GM19239 (cell line): ENCODE results near the gene DHRS3.
"Not testable (repeated sequence)": the region's sequence is repeated elsewhere in the genome, so short reads cannot be mapped to it uniquely, and the experiment has no call there.

Experiments
- DNase-seq: peaks from one replicate; pipeline ENCODE4 v3.0.0; 2011; ENCODE audit warnings: low spot score; ENCODE audit not compliant: insufficient read length
- FAIRE-seq: peaks from 2 replicates; lab custom pipeline; 2011; peaks lifted over from hg19 to GRCh38; lab: Jason Lieb, UNC

The DHRS3 gene

DNA sequence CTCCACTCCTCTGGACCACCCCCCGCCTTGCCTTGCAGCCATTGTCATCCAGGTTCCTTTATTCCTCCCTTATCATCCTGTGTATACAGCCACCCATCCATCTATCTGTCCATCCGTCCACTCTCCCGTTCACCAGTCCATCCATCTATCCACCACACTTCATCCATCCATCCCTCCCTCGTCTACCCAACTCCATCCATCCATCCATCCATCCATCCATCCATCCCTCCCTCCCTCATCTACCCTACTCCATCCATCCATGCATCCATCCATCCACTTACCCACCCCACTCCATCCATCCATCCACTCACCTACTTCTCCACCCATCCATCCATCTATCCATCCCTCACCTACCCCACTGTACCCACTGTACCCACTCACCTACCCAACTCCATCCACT is 35.4 kb downstream of the DHRS3 start:
- FAIRE-seq (no peak), DNase-seq (no peak)

DNA sequence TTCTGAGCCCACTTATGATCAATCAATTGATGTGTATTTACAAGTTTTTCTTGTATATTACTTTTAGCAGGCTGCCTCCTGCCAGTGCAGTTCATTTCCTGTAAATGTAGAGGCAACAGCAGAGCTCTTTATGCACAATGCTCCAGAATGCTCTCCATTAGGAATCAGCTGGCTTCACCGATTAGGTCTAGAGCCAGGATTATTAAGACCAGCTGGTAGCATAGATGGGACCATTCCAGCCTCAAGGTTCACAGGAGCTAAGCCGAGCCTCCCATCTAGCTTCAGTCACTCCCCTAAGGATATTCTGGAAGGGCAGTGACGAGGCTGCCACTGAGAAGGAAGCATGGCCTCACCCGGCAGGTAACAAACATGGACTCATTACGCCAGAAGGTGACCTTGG is 36.8 kb downstream of the DHRS3 start:
- FAIRE-seq (no peak), DNase-seq (no peak)

DNA sequence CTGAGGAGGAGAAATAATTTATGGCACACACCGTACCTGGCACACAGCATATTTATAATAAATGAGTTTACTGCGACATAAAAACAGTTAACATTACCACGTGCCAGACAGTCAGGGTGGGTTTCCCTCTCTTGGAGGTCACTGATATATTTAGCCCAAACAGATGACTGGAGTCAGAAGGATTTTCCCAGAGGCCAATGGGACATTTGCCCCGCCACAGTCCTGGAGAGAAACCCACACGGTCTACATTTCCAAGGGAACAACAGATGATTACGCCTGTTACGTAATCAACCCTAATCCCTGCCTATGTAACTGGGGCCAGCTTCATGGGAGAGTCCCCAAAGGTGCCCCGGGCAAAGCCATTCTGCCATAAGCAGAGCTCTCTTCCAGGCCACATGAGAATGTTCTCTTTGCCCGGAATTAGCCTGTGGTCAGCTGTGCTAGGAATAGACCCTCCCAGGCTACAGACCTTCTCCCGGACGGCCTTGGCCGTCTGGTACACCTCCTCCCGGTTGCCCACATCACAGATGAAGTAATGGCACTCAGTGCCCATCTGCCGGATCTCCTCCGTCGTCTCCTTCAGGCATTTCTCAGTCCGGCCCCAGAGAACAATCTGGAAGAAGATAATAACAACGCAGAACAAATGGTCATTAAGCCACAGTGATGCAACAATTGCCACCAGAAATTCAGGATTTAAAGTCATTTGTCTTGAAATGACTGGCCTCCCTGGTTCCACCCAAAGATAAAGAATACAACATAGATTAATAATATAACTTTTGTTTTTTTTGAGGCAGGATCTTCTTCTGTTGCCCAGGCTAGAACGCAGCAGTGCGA is 37.7 kb downstream of the DHRS3 start:
- DNase-seq = no peak
- no peak for FAIRE-seq

DNA sequence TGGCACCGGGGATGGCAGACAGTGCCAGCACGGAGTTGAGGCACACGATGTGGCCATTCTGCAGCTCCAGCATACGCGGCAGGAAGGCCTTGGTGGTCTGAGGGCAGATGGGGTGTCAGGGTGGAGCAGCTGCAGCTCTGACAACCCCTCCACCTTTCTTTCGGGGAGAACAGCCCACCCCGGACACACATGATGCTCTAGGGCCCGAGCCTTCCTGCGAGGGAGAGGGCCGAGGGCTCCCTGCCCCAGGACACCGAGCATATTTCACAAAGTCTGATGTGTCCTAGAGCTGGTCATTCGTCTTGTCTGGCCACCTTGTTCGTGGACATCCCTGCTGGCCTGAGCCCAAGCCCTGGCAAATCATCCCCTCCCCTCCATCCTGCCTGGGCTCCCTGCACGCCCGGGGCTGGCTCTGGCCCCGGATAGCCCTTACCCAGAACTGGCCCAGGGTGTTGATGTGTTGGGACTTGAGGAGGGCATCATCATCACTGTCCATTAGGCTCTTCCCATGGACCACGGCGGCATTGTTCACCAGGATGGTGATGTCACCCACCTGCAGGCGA is 39.1 kb downstream of the DHRS3 start:
- DNase-seq (no peak), FAIRE-seq (no peak)

DNA sequence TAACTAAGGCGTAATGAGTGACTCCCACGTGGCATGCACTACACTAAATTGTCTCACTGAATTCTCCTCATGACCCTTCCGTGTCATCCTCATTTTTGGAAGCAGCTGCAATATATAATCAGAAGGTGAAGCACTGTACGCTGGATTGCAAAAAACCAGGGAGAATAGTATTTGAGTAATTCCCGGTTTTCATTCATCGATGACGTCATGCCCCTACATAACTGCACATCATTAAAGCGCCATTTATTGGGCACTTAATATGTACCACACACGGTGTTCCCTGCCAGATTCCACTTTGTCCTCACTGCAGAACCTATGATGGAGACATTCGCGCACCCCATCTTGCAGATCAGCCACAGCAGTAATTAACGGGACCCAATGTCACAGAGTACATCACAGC is 41.0 kb downstream of the DHRS3 start:
- FAIRE-seq = no peak
- no peak for DNase-seq

DNA sequence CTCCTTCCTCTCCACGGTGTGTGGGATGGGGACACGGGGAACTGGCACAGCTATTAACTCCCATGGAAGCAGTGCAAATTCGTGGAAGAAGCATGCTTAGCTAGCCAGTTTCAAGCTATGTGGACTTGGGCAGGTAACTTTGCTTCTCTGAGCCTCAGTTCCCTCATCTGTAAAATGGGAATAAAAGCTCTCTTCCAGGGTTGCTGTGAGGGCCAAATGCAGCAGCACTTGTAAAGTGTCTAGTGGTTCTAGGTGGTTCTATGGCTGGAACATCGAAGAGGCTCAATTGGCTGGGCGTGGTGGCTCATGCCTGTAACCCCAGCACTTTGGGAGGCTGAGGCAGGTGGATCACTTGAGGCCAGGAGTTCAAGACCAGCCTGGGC is 43.3 kb downstream of the DHRS3 start:
- DNase-seq (no peak), FAIRE-seq (no peak)

DNA sequence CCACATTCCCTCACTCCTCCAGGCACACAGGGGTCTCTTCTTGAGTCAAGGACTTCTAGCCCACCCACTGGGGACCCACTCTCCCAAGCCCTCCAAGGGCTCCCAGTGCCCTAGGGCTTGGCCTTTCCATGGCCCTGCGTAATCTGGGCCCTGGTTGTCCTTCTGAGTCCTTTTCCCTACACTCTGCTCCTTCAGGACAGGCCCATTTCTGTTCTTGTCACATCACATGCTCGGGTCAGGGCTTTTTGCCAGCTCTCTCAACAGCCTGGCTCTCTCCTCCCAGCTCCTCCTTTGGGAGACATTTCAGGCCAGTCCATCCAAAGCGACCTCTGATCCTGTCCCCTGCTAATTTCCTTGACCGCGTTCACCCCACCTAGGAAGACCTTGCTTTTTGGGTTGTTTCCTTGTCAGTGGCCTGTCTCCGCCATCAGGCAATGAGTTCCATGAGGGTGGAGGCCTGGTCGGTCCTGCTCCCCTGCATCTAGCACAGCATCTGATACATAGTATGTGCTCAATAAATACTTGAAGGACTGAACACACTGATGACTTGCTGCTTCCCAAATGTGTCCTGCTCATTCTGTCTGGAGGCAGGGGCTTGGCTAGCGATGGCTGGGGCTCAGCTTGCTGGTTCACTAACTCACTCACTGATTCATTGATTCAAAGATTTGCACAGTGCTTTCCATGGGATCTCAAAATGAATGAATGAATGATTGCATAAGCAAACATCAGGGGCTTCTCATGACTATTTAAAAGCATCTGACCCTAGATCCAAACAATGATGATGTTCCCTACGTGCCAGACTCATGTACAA is 44.8 kb downstream of the DHRS3 start:
- DNase-seq (no peak), FAIRE-seq (no peak)

DNA sequence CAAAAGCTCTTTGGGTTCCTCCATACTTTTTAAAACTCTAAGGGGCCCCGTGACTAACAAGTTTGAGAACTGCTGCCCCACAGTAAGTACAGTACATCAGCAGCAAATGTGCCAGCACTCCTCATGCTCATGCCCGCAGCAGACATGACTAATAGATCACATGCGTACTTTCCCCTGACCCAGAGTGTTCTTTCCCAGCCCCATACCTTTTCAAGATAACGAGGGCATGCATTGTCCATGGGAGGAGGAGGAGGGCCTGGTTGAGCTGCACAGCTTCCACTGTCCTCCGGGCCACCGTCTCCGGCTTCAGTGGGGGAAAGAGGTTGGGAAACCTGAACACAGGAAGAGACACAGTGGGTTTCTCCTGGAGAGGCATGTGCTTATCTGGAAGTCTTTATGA is 45.5 kb downstream of the DHRS3 start:
- DNase-seq (no peak), FAIRE-seq (no peak)

DNA sequence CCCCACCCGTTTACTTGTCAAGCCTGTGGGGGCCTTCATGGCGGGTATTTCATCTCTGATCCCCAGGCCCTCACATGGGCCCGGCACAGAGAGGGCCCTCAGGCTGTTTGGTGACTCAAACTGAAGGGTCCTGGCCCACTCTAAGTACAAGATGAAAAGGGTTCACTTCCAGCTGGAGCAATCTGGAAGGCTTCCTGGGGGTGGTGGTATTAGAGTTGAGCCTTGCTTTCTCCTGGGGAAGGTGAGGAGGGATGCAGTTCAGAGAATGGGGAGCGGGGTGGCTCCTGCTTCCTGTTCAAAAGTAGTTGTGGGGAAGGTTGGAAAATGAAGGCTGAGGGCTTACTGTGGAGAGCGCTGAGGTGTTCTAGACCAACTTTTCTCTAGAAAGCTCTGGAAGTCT is 47.7 kb downstream of the DHRS3 start:
- DNase-seq = no peak
- FAIRE-seq = no peak

DNA sequence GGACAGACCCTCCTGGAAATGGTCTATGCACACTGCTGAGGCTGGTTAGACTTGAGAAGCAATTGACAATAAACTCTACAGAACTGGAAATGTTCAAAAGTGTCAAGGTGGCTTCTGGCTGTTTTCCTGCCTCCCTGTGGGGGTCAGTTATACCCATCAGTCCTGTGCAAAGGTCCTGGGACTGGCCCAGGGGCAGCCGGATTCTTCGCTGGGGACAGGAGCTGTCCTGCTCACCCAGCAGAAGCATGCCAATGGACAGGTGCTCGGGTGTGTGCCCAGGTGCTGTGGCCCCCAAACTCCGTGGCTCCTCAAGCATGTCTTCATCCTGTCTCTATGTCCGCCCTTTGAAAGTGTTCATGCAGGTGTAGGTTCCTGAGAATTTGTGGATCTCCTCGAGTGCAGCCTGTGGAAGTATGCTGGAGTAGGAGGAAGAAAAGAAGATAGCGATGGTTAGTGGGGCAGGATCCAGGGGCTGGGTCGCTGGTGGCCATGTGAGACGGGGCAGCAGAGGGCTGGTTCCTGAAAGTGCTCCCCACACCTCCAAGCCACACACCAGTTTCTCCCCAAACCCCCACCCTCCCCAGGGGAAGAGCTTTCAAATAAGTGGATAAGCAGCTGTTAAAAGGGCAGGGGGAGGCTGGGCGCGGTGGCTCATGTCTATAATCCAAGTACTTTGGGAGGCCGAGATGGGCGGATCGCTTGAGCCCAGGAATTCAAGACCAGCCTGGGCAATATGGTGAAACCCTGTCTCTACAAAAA is 49.8 kb downstream of the DHRS3 start:
- no peak for FAIRE-seq
- no peak for DNase-seq

DNA sequence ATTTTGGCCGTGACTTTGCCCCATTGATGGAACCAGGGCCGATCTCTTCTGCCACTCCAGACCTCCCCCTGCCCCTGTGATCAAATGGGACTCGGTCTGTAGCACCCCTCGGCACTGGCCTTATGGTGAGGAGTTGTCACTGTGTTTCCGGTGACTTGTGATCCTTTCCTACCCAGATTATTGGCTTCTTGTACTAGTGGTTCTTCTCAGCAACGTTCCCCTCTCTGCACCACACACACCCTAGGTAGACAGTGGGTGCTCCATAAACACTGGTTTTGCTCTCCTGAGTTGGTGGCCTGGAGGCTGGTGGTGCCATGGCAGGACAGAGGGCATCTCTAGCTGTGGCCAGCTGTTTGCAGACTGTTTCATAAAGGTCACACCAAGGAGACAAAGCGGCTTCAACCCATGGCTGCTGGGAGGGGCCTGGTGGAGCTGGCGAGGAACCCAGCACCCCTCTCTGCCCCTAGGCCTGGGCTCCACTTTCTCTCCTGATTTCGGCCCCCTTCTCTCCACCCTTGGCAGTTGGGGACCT is 50.7 kb downstream of the DHRS3 start:
- DNase-seq (no peak), FAIRE-seq (no peak)

DNA sequence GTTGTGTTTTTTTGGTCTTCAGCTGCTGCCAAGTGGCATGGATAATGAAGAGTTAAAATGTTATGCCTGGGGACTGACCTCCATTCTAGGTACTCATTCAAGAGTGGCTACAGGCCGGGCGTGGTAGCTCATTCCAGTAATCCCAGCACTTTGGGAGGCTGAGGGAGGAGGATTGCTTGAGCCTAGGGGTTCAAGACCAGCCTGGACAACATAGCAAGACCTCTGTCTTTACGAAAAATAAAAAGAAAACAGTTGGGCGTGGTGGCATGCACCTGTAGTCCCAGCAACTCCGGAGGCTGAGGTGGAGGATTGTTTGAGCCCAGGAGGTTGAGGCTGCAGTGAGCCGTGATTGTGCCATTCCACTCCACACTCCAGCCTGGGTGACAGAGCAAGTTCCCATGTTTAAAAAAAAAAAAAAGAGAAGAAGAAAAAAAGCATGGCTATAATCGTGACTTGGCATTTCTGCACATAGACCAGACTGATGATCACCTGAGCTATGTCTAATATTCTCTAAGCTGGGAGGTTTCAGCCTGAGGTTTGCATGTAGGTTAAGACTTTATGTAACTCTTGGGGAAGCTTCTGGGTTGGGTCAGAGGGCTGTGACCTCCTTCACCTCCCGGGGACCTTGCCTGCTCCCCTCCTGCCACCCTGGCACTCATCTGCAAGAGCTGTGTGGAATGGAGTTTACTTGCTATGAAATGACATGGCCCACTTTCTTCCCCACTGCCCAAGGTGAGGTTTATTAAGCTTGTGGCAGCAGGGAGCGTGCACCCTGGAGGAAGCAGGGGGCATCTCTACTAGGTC is 51.3 kb downstream of the DHRS3 start:
- DNase-seq = no peak
- FAIRE-seq = no peak

DNA sequence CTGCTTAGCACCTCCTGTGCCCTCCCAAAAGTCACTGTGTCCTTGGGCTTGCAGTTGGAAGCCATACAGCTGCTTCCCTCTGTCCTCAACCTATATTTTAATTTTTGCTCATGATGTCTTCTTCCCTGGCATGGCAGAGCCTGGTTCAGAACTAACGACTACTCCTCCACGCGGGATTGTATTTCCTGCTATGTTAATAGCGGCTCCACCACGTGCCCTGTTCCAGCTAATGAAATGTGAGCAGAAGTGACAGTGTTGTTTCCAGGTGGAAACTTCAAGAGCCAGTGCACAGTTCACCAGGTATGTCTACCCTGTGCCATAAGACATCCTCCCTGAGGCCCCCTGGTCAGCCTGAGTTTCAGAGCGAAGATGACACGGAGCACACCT is 52.1 kb downstream of the DHRS3 start:
- FAIRE-seq (no peak), DNase-seq (no peak)

DNA sequence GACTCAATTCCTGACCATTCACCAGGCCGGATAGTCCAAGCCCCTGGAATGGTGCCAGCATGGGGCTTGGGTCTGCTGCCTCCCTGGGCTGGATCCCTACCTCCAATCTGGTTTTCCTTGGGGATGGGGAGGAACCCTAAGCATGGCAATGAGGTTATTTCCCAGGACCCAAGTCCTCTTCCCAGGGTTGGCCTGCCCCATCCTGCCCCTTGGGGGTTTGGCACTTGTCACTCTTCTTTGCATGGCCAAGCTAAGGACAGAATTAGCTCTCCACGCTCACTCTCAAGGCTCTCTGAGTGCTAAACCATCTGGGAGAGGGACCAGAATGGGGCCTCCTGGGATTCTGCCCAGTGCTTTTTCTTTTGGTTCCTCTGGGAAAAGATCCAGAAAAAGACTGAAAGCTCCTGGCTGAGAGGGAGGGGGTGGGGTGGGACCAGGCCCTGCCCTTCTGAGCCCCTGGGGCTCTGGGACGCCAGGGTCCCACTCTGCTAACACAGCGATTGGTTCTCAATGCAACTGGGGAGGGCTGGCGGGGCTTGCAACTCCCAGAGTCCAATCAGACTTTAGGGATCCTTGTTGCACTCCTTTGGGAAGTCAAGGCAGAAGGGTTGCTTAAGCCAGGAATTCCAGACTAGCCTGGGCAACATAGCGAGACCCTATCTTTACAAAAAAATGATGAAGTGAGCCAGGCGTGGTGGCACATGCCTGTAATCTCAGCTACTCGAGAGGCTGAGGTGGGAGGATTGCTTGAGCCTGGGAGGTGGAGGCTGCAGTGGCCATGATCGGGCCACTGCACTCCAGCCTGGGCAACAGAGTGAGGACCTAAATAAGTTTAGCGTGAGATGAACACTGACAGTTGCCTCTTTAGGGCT is 52.7 kb downstream of the DHRS3 start:
- FAIRE-seq = no peak
- no peak for DNase-seq

DNA sequence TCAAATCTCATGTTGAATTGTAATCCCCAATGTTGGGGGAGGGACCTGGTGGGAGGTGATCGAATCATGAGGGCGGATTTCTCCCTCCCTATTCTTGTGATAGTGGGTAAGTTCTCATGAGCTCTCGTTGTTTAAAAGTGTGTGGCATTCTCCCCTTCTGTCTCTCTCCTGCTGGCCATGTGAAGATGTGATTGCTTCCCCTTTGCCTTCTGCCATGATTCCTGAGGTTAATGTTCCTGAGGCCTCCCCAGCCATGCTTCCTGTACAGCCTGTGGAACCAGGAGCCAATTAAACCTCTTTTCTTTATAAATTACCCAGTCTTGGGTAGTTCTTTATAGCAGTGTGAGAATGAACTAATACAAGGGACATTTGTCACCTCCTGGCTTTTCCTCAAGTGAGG is 53.8 kb downstream of the DHRS3 start:
- not testable (repeated sequence) for DNase-seq, FAIRE-seq

DNA sequence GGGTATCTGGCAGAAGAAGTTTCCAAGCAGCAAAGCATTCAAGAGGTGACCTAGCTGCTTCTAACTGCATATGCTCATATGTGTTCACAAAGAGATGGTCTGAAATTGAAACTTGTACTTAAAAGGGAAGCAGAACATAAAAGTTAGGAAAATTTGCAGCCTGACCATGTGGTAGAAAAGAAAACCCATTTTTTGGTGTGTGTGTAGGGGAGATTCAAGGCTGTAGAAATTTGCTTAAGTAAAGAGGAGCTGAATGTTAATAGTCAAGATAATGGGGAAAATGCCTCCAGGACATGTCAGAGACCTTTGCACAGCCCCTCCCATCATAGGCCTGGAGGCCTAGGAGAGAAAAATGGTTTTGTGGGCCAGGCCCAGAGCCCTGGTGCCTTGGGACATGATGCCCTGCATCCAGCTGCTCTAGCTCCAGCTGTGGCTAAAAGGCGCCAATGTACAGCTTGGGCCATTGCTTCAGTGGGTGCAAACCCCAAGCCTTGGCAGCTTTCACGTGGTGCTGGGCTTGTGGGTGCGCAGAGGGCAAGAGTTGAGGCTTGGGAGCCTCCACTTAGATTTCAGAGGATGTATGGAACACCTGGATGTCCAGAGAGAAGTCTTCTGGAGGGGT is 54.9 kb downstream of the DHRS3 start:
- no peak for DNase-seq
- FAIRE-seq = no peak

DNA sequence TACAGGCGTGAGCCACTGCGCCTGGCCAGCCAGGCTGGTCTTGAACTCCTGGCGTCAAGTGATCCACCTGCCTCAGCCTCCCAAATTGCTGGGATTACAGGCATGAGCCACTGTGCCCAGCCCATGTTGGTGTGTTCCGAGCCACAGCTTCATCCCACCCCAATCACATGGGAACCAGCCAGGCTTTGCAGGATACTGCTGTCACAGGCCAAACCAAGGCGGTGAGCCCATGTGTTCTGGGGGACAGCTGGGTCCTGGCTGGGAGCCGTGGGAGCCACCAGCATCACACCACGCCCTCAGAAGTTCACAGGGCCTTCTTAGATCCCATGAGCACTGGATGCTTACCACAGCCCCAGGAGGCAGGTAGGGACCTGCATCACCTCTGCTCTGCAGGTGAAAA is 56.9 kb downstream of the DHRS3 start:
- DNase-seq = no peak
- no peak for FAIRE-seq
